Retinal pigment epithelial cell (primary cell): ENCODE results near the gene CD248.
A peak's percentile ranks its signal among the peaks of the same experiment; 100 is the strongest.
"Not testable (repeated sequence)": the region's sequence is repeated elsewhere in the genome, so short reads cannot be mapped to it uniquely, and the experiment has no call there.

Experiments
- DNase-seq: peaks from one replicate; pipeline ENCODE4 v3.0.0-alpha.2; 2010; ENCODE audit warnings: low read depth
- H3K4me3 ChIP-seq: 2 replicates; pipeline ENCODE4 v1.5.1; 2011; ENCODE audit warnings: mild to moderate bottlenecking, low read length, control low read depth, moderate library complexity
- CTCF ChIP-seq: conservative IDR thresholded peaks from 2 replicates; pipeline ENCODE4 v1.5.1; 2011; ENCODE audit warnings: low read depth, low read length, control low read depth, inconsistent platforms

The CD248 gene

GRCh38 chr11:66313321-66314185 is 3.3 kb downstream of the CD248 start:
- peak; percentile 20 for TF ChIP-seq CTCF
- peak overlapping the region; percentile 34 for H3K4me3 ChIP-seq
- no peak for DNase-seq

- TF ChIP-seq CTCF: no peak
- peak; percentile 86 for DNase-seq
- peak overlapping the region; percentile 54 for H3K4me3 ChIP-seq
Measured at GRCh38 chr11:66312549-66313320, 4.1 kb downstream of the CD248 start.

- peak overlapping the region; percentile 54 for H3K4me3 ChIP-seq
- DNase-seq: peak; percentile 60
- TF ChIP-seq CTCF: no peak
Measured at GRCh38 chr11:66311965-66312548, 4.8 kb downstream of the CD248 start.

GRCh38 chr11:66311470-66311964 is 5.3 kb downstream of the CD248 start:
- TF ChIP-seq CTCF: peak; percentile 88
- no peak for DNase-seq
- H3K4me3 ChIP-seq: peak overlapping the region; percentile 54

- not testable (repeated sequence) for DNase-seq, H3K4me3 ChIP-seq
Measured at GRCh38 chr11:66310803-66311440, 5.9 kb downstream of the CD248 start.

GRCh38 chr11:66310324-66310723 is 6.5 kb downstream of the CD248 start:
- TF ChIP-seq CTCF: no peak
- DNase-seq: no peak

GRCh38 chr11:66309475-66309874 is 7.4 kb downstream of the CD248 start:
- H3K4me3 ChIP-seq: no peak overlapping the region
- TF ChIP-seq CTCF: no peak
- no peak for DNase-seq

More at GRCh38 chr11:66310324-66310723, 6.5 kb downstream of the CD248 start:
- H3K4me3 ChIP-seq: no peak overlapping the region
